Upper lobe of left lung (tissue), 6 donors: ENCODE measurements around the gene CRYBB1. TPM values are rescaled to one million over a fixed set of nuclear protein-coding genes. Genes with fewer than 3 reads are reported as not detected.

Source experiments
- ATAC-seq, 2 donors: fragments of 200-7000 bp; cut with Tn5 transposase; one replicate each; pipeline ENCODE4 v1.9.1; 2022; ENCODE audit warnings: mild to moderate bottlenecking in 2 of 2, moderate library complexity in 2 of 2; ENCODE audit not compliant: low FRiP score in 2 of 2
- DNase-seq, 2 donors: peaks; one replicate each; pipeline ENCODE4 v3.0.0-alpha.2; 2019 to 2020
- H3K27ac ChIP-seq, 4 donors: fragments of 200-600 bp; sonication (generic); one replicate each; pipeline ENCODE4 v1.5.1; 2016 to 2019
- H3K27me3 ChIP-seq, 4 donors: fragments of 200-600 bp; sonication (generic); one replicate each; pipeline ENCODE4 v1.5.1; 2017 to 2019
- H3K36me3 ChIP-seq, 4 donors: fragments of 200-600 bp; sonication (generic); one replicate each; pipeline ENCODE4 v1.5.1; 2016 to 2019
- H3K4me1 ChIP-seq, 4 donors: fragments of 200-600 bp; sonication (generic); one replicate each; pipeline ENCODE4 v1.5.1; 2018 to 2019
- H3K4me3 ChIP-seq, 4 donors: fragments of 200-600 bp; sonication (generic); one replicate each; pipeline ENCODE4 v1.5.1; 2017 to 2019; ENCODE audit warnings: mild to moderate bottlenecking in 2 of 4, moderate library complexity in 1 of 4
- H3K9me3 ChIP-seq, 4 donors: fragments of 200-600 bp; sonication (generic); one replicate each; pipeline ENCODE4 v1.5.1; 2018 to 2019
- CTCF ChIP-seq, 6 experiments: fragments of 450-650 bp in 4 of 6; fragments of 200-600 bp in 2 of 6; sonication (generic) in 2 of 6; IDR thresholded peaks; one replicate each; pipeline ENCODE4 v1.5.1; 2016 to 2019; ENCODE audit warnings: antibody characterized with exemption in 6 of 6
- EP300 ChIP-seq, 4 donors: sonication (generic); formaldehyde crosslinking; IDR thresholded peaks; one replicate each; pipeline ENCODE4 v1.5.1; 2017; ENCODE audit warnings: antibody characterized with exemption in 4 of 4, control low read depth in 2 of 4
- POLR2A ChIP-seq, 4 donors: fragments of 450-650 bp; IDR thresholded peaks; one replicate each; pipeline ENCODE4 v1.5.1; 2016 to 2017; ENCODE audit warnings: antibody characterized with exemption in 4 of 4, mild to moderate bottlenecking in 2 of 4
- POLR2AphosphoS5 ChIP-seq, 2 donors: sonication (generic); formaldehyde crosslinking; IDR thresholded peaks; one replicate each; pipeline ENCODE4 v1.5.1; 2017; ENCODE audit warnings: antibody characterized with exemption in 2 of 2
- WGBS, 2 donors: methylation state at CpG; one replicate each; pipeline ENCODE4 v1.1.5; 2017 to 2018; 5-methylcytosine and 5-hydroxymethylcytosine counted together
- total RNA-seq, 6 donors: library from RNA; depleted of rRNA in 4 of 6; stranded (reverse); fragments of >200 nt in 4 of 6; gene quantifications; one replicate each; pipeline versions ENCODE4 v1.1.0 to v1.2.1, GENCODE V29; 2016 to 2021
- donor health status: DM: no; HTN: no; CAD: no; lungs with moderate emphysema.
- donor health status: DM: no; HTN: yes; CAD: no; lungs with severe emphysema.

Gene CRYBB1
- total RNA-seq, 6 donors from 2014 or later, result 0.26 to 0.81 TPM; not detected in 4

GRCh38 chr22:26632422-26633155, 14.8 kb upstream of the CRYBB1 start:
- no peaks in the 10 kb centered on the region for H3K9me3 ChIP-seq
- no peaks in the 10 kb centered on the region for H3K36me3 ChIP-seq
- peak; percentile 12 to 98 (median 87) for TF ChIP-seq EP300 (IDR thresholded peaks at IDR 0.05)
- TF ChIP-seq POLR2AphosphoS5 (IDR thresholded peaks at IDR 0.05), result peak; percentile 83 to 85
- TF ChIP-seq CTCF (IDR thresholded peaks at IDR 0.05), result no peak
- no peak for TF ChIP-seq POLR2A (IDR thresholded peaks at IDR 0.05)
- no peak overlapping the region for H3K4me3 ChIP-seq
- WGBS, 2 donors, result 29 to 35% methylated on average over 8 of the region's 8 CpGs
- H3K27me3 ChIP-seq, result no peaks in the 10 kb centered on the region
- DNase-seq (no peak), ATAC-seq (no peak)
- peaks cover 0 to 6% (median 1%) of the 10 kb centered on the region in 4 donors for H3K4me1 ChIP-seq
- peak overlapping the region; percentile 52 to 85 (median 75) for H3K27ac ChIP-seq

- Histone ChIP-seq H3K4me1 (peaks cover 0 to 7% (median 1%) of the 10 kb centered on the region in 4 donors), H3K36me3 (no peaks in the 10 kb centered on the region), H3K9me3 (no peaks in the 10 kb centered on the region), H3K4me3 (no peak overlapping the region), H3K27ac (peak overlapping the region in 3 of 4 donors; percentile 73 to 85 (median 77)), H3K27me3 (no peaks in the 10 kb centered on the region)
- 93 to 94% methylated on average over 4 of the region's 4 CpGs for WGBS, 2 donors
- no peak for DNase-seq
- no peak for ATAC-seq
- TF ChIP-seq EP300 (IDR thresholded peaks at IDR 0.05), result no peak
- TF ChIP-seq CTCF (IDR thresholded peaks at IDR 0.05), result no peak
- no peak for TF ChIP-seq POLR2AphosphoS5 (IDR thresholded peaks at IDR 0.05)
- no peak for TF ChIP-seq POLR2A (IDR thresholded peaks at IDR 0.05)
These were observed 13.5 kb upstream of the CRYBB1 start for GRCh38 chr22:26631282-26631681.

- ATAC-seq (no peak), DNase-seq (no peak)
- Histone ChIP-seq H3K36me3 (no peaks in the 10 kb centered on the region), H3K4me3 (no peak overlapping the region), H3K4me1 (peaks cover 0 to 7% (median 1%) of the 10 kb centered on the region in 4 donors), H3K27me3 (no peaks in the 10 kb centered on the region), H3K9me3 (no peaks in the 10 kb centered on the region), H3K27ac (no peak overlapping the region)
- WGBS, 2 donors, result 90 to 91% methylated on average over 16 to 18 of the region's 18 CpGs
- TF ChIP-seq EP300 (IDR thresholded peaks at IDR 0.05) (no peak), CTCF (IDR thresholded peaks at IDR 0.05) (no peak), POLR2A (IDR thresholded peaks at IDR 0.05) (no peak), POLR2AphosphoS5 (IDR thresholded peaks at IDR 0.05) (no peak)
These were observed 12.3 kb upstream of the CRYBB1 start for GRCh38 chr22:26629988-26630761.

GRCh38 chr22:26624803-26625202, 7.0 kb upstream of the CRYBB1 start:
- 78 to 82% methylated on average over 9 to 12 of the region's 12 CpGs for WGBS, 2 donors
- peaks cover 0 to 2% (median under 1%) of the 10 kb centered on the region in 4 donors for H3K4me1 ChIP-seq
- no peak for ATAC-seq

More at GRCh38 chr22:26624803-26625202, 7.0 kb upstream of the CRYBB1 start:
- no peaks in the 10 kb centered on the region for H3K9me3 ChIP-seq
- DNase-seq, result no peak
- no peak overlapping the region for H3K4me3 ChIP-seq
- H3K27me3 ChIP-seq, result no peaks in the 10 kb centered on the region
- TF ChIP-seq POLR2AphosphoS5 (IDR thresholded peaks at IDR 0.05) (no peak), EP300 (IDR thresholded peaks at IDR 0.05) (no peak), CTCF (IDR thresholded peaks at IDR 0.05) (no peak), POLR2A (IDR thresholded peaks at IDR 0.05) (no peak)
- no peak overlapping the region for H3K27ac ChIP-seq
- H3K36me3 ChIP-seq, result no peaks in the 10 kb centered on the region
